ENCODE measurements around the gene SRPK1.

SRPK1 gene

GRCh38 chr6:35804996-35805736, 115.7 kb downstream of the SRPK1 start, which contains the start of gene LHFPL5:
Gene LHFPL5, plus strand, starts transcription at chr6:35805352. Its CDS starts 319 bp downstream, at chr6:35805671.
- Mint-ChIP-seq H3K27ac (no peak within 1 kb of the TSS), H3K9me3 (no peaks in the 10 kb centered on the region), H3K4me3 (no peak within 1 kb of the TSS), H3K36me3 (ENCODE audit: low read depth) (no peaks in the 10 kb centered on the region), H3K27me3 (peaks cover 35% of the 10 kb centered on the region), H3K4me1 (ENCODE audit: low read depth) (peaks cover 4% of the 10 kb centered on the region)
- DNase-seq, result peak; percentile 65

- Mint-ChIP-seq H3K4me1 (ENCODE audit: low read depth) (peaks cover 4% of the 10 kb centered on the region), H3K4me3 (no peak overlapping the region), H3K36me3 (ENCODE audit: low read depth) (no peaks in the 10 kb centered on the region), H3K27ac (no peak overlapping the region), H3K9me3 (no peaks in the 10 kb centered on the region), H3K27me3 (peaks cover 11% of the 10 kb centered on the region)
- no peak for DNase-seq
Measured at GRCh38 chr6:35801148-35801547, 119.8 kb downstream of the SRPK1 start.

GRCh38 chr6:35798706-35799105, 122.2 kb downstream of the SRPK1 start:
- no peak for DNase-seq
- no peak overlapping the region for H3K4me3 Mint-ChIP-seq
- no peak overlapping the region for H3K27ac Mint-ChIP-seq

GRCh38 chr6:35797837-35798526, 122.9 kb downstream of the SRPK1 start:
- no peak overlapping the region for H3K4me3 Mint-ChIP-seq
- no peaks in the 10 kb centered on the region for H3K27me3 Mint-ChIP-seq
- no peak overlapping the region for H3K27ac Mint-ChIP-seq
- H3K36me3 Mint-ChIP-seq (ENCODE audit: low read depth), result no peaks in the 10 kb centered on the region
- H3K4me1 Mint-ChIP-seq (ENCODE audit: low read depth), result no peaks in the 10 kb centered on the region
- DNase-seq, result no peak
- no peaks in the 10 kb centered on the region for H3K9me3 Mint-ChIP-seq

More at GRCh38 chr6:35798706-35799105, 122.2 kb downstream of the SRPK1 start:
- no peaks in the 10 kb centered on the region for H3K9me3 Mint-ChIP-seq
- no peaks in the 10 kb centered on the region for H3K4me1 Mint-ChIP-seq (ENCODE audit: low read depth)
- H3K27me3 Mint-ChIP-seq, result no peaks in the 10 kb centered on the region
- no peaks in the 10 kb centered on the region for H3K36me3 Mint-ChIP-seq (ENCODE audit: low read depth)

DNA sequence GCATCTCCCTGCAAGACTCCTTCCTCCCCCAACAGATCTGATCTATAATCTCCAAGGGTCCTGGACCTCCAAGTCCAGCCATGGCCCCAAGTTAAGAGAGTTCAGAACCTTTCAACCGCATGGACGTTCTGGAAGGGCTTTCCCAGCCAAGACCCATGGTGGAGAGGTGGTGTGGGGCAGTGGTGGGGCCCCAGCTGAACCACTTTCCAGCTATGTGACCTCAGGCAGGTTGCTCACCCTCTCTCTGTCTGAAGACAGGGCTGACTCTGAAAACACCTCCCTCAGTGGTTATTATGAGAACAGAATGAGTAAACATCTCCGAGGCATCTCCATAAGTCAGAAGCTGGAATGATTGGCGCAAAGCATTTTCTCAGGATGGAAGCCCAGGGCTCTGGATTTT, 124.7 kb downstream of the SRPK1 start:
- no peaks in the 10 kb centered on the region for H3K4me1 Mint-ChIP-seq (ENCODE audit: low read depth)
- H3K4me3 Mint-ChIP-seq, result no peak overlapping the region
- H3K27me3 Mint-ChIP-seq, result no peaks in the 10 kb centered on the region
- no peak overlapping the region for H3K27ac Mint-ChIP-seq
- no peak for DNase-seq
- H3K9me3 Mint-ChIP-seq, result no peaks in the 10 kb centered on the region
- H3K36me3 Mint-ChIP-seq (ENCODE audit: low read depth), result no peaks in the 10 kb centered on the region

DNA sequence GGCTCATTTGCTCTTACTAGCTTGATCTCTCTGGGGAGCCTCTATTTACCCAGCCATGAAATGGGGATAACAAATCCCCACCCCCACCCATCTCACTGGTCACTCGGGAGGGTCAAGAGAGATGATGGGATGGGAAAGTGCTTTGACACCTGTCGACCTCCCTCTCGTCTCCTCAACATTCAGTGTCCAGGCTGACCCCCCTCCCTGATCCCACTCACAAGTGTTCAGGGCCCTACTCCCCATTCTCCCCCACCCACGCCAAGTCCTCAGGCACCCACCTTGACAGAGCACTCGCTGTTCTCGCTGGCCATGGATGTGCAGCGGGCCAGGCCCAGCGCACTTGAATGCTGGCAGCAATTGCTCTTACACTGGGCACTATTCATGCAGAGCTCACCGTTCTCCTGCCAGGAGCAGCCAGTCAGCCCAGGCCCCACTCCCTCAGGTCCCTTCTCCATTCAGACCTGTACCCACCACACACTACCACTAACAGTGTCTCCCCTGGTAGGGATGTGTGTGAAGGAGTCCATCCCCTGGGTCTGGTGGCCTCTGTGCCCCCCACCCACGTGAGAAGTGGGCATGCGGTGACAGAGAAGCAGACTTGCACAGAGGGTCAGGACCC, 125.3 kb downstream of the SRPK1 start:
- H3K27me3 Mint-ChIP-seq, result peaks cover 4% of the 10 kb centered on the region
- no peaks in the 10 kb centered on the region for H3K9me3 Mint-ChIP-seq
- DNase-seq, result no peak
- no peaks in the 10 kb centered on the region for H3K4me1 Mint-ChIP-seq (ENCODE audit: low read depth)
- H3K4me3 Mint-ChIP-seq, result no peak overlapping the region
- no peak overlapping the region for H3K27ac Mint-ChIP-seq
- H3K36me3 Mint-ChIP-seq (ENCODE audit: low read depth), result no peaks in the 10 kb centered on the region

- H3K4me3 Mint-ChIP-seq, result no peak overlapping the region
- H3K9me3 Mint-ChIP-seq, result no peaks in the 10 kb centered on the region
- DNase-seq, result no peak
- H3K27me3 Mint-ChIP-seq, result peaks cover 8% of the 10 kb centered on the region
- H3K27ac Mint-ChIP-seq, result no peak overlapping the region
- no peaks in the 10 kb centered on the region for H3K36me3 Mint-ChIP-seq (ENCODE audit: low read depth)
- H3K4me1 Mint-ChIP-seq (ENCODE audit: low read depth), result no peaks in the 10 kb centered on the region
Measured at GRCh38 chr6:35794536-35795452, 126.1 kb downstream of the SRPK1 start.

DNA sequence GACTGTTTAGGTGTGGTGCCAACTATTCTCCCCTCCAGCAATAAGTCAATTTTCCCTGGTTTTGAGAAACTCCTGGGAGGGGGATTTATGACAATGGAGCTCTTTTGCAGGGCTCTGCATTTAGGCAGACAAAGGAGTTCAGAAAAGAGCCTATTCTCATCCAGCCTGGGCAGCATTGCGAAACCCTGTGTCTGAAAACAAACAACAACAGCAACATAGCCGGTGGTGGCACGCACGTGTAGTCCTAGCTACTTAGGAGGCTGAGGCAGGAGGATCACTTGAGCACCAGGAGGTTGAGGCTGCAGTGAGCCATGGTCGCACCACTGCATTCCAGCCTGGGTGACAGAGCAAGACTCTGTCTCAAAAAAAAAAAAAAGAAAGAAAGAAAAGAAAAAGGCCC, 130.2 kb downstream of the SRPK1 start:
- Mint-ChIP-seq H3K27ac (no peak overlapping the region), H3K9me3 (no peaks in the 10 kb centered on the region), H3K27me3 (peaks cover 36% of the 10 kb centered on the region), H3K36me3 (ENCODE audit: low read depth) (no peaks in the 10 kb centered on the region), H3K4me1 (ENCODE audit: low read depth) (no peaks in the 10 kb centered on the region), H3K4me3 (no peak overlapping the region)
- no peak for DNase-seq

DNA sequence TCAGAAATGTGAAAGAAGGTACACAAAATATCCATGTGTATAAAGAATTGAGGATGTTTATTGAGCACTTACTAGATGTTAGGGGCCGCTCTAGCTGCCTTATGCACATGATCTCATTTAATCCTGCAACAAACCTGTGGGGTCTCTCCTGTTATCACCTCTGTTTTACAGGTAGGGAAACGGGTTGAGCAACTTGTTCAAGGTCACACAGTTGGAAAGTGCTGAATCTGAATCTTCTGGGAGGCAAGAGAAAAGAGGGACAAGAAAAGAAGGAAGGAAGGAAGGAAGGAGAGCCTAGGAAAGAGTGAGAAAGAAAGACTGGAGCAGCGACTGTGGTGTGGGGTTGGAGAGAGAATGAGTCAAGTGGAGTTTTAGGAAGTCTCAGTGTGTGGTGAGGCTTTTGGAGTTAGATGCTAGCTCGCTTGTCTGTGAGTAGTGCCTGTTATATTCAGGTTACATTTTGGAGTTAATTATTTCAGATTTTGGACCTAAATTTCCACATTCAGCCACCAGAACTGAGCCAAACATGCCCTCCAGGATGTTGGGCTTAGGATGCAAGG, 132.4 kb downstream of the SRPK1 start:
- Mint-ChIP-seq H3K36me3 (ENCODE audit: low read depth) (no peaks in the 10 kb centered on the region), H3K9me3 (no peaks in the 10 kb centered on the region), H3K4me3 (no peak overlapping the region), H3K27me3 (peaks cover 50% of the 10 kb centered on the region), H3K27ac (no peak overlapping the region), H3K4me1 (ENCODE audit: low read depth) (no peaks in the 10 kb centered on the region)
- DNase-seq, result no peak

DNA sequence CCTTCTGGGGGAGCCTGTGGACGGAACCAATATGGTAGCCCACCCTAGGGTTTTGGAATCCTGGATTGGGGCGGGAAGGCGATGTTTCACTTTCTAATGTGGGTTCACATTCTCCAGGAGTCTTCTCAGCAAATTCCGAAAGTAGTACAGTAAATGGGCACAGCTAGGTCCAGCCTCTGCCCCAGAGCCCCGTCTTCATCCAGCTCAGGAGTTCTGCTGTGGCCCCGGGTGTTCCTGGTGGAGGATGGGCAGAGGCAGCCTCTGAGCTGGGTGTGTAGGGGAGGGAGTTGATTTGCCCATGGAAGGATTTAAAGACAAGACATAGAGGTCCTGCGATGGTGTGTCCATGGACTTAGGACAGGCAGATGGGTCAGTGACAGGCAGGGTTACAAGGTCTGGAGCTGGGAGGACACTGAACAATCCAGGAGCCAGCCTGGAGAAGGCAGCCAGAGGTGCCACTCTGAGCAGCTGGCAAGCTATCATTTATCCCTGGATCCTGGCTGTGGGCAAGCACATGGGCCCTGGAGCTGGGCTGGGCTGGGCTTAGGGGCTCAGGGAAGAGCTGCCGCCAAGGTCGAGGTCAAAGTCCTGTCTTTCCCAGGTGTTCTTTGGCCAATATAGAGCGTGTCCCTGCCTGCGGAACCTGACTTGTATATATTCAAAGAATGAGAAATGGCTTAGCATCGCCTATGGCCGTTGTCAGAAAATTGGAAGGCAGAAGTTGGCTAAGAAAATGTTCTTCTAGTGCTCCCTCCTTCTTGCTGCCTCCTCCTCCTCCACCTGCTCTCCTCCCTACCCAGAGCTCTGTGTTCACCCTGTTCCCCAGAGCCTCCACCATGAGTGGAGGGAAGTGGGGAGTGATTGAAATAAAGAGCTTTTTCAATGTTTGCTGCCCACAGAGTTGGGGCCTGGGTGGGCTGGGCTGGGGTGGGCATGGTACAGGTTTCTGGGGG, 133.4 kb downstream of the SRPK1 start:
- Mint-ChIP-seq H3K36me3 (ENCODE audit: low read depth) (no peaks in the 10 kb centered on the region), H3K4me1 (ENCODE audit: low read depth) (no peaks in the 10 kb centered on the region), H3K4me3 (no peak overlapping the region), H3K27me3 (peaks cover 50% of the 10 kb centered on the region), H3K27ac (no peak overlapping the region), H3K9me3 (no peaks in the 10 kb centered on the region)
- DNase-seq, result no peak

- Mint-ChIP-seq H3K27ac (no peak overlapping the region), H3K27me3 (peaks cover 50% of the 10 kb centered on the region), H3K36me3 (ENCODE audit: low read depth) (no peaks in the 10 kb centered on the region), H3K9me3 (no peaks in the 10 kb centered on the region), H3K4me1 (ENCODE audit: low read depth) (no peaks in the 10 kb centered on the region), H3K4me3 (no peak overlapping the region)
- no peak for DNase-seq
Measured at GRCh38 chr6:35786810-35787209, 134.1 kb downstream of the SRPK1 start.

DNA sequence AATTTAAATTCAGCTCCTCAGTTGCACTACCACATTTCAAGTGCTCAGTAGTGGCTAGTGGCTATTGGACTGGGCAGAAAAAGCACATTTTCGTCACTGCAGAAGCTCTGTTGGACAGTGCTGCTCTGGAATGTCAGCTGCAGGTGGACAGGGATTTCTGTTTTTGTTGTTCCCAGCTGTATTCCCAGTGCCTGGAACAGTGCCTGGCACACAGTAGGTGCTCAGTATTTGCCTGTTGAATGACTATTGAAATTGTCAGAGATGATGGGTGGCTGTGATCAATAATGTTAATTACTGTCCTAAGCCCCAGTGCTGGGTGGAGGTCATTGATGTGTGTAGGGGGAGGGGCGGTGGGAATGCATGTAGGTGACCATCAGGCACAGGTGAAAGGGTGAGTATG, 134.6 kb downstream of the SRPK1 start:
- Mint-ChIP-seq H3K9me3 (no peaks in the 10 kb centered on the region), H3K27ac (no peak overlapping the region), H3K4me1 (ENCODE audit: low read depth) (no peaks in the 10 kb centered on the region), H3K36me3 (ENCODE audit: low read depth) (no peaks in the 10 kb centered on the region), H3K27me3 (peaks cover 50% of the 10 kb centered on the region), H3K4me3 (no peak overlapping the region)
- DNase-seq, result no peak

GRCh38 chr6:35784200-35784599, 136.7 kb downstream of the SRPK1 start:
- no peak for DNase-seq
- H3K4me3 Mint-ChIP-seq, result no peak overlapping the region
- no peak overlapping the region for H3K27ac Mint-ChIP-seq
- peaks cover 39% of the 10 kb centered on the region for H3K27me3 Mint-ChIP-seq
- no peaks in the 10 kb centered on the region for H3K36me3 Mint-ChIP-seq (ENCODE audit: low read depth)
- H3K9me3 Mint-ChIP-seq, result no peaks in the 10 kb centered on the region
- no peaks in the 10 kb centered on the region for H3K4me1 Mint-ChIP-seq (ENCODE audit: low read depth)
